Activated B cell treated with CpG ODN at 0.5 μM for 24 hours (primary cell): ENCODE measurements around the gene PDIK1L. TPM values are rescaled to one million over a fixed set of nuclear protein-coding genes. Genes with fewer than 3 reads are reported as not detected.

Source experiments
- ATAC-seq: fragments of 200-7000 bp; cut with Tn5 transposase; one replicate; pipeline ENCODE4 v1.10.0; 2021; ENCODE audit warnings: low read depth, mild to moderate bottlenecking, moderate library complexity
- CTCF ChIA-PET: fragments of 350-600 bp; sonication (Branson Sonifier 250); formaldehyde crosslinking; loops from one replicate; lab custom pipeline; 2021; ENCODE audit warnings: antibody characterized with exemption; lab: Charles Lee
- POLR2A ChIA-PET: fragments of 350-600 bp; sonication (Branson Sonifier 250); formaldehyde crosslinking; loops from one replicate; lab custom pipeline; 2021; ENCODE audit warnings: antibody characterized with exemption; lab: Charles Lee
- DNase-seq: peaks from one replicate; pipeline ENCODE4 v3.0.0; 2022
- H3K27ac Mint-ChIP-seq: one replicate; pipeline ENCODE4 v1.8.0; 2020; ENCODE audit warnings: mixed read lengths
- H3K27me3 Mint-ChIP-seq: one replicate; pipeline ENCODE4 v1.8.0; 2021; ENCODE audit warnings: mixed read lengths
- H3K36me3 Mint-ChIP-seq: one replicate; pipeline ENCODE4 v1.8.0; 2021; ENCODE audit warnings: low read depth, mixed read lengths
- H3K4me1 Mint-ChIP-seq: one replicate; pipeline ENCODE4 v1.8.0; 2021; ENCODE audit warnings: mixed read lengths
- H3K4me3 Mint-ChIP-seq: one replicate; pipeline ENCODE4 v1.8.0; 2020; ENCODE audit warnings: mild to moderate bottlenecking, mixed read lengths
- H3K9me3 Mint-ChIP-seq: one replicate; pipeline ENCODE4 v1.8.0; 2020; ENCODE audit warnings: mixed read lengths
- CTCF ChIP-seq: fragments of 200-600 bp; IDR thresholded peaks from one replicate; pipeline ENCODE4 v1.8.0; 2022; ENCODE audit warnings: antibody characterized with exemption, mild to moderate bottlenecking
- intact Hi-C: fragments of 100-400 bp; cut with micrococcal nuclease; formaldehyde crosslinking; loops from one replicate; pipeline ENCODE4 v1.15.1; 2024
- total RNA-seq: library from RNA; stranded (reverse); gene quantifications from 2 replicates; pipeline ENCODE4 v1.2.3, GENCODE V29; 2022

Gene PDIK1L
- 9.4 and 10.5 TPM in 2 replicates for total RNA-seq

GRCh38 chr1:26111530-26112406 is at the start of gene PDIK1L:
TSS of gene PDIK1L (plus strand) at chr1:26111824. CDS start at chr1:26114309, 2,485 bp downstream.
- peak within 1 kb of the TSS; percentile 94 for H3K4me3 Mint-ChIP-seq
- DNase-seq (peak; percentile 90), ATAC-seq (peak; percentile 80)
- H3K36me3 Mint-ChIP-seq = peaks cover 20% of the 10 kb centered on the region
- CTCF ChIA-PET = interaction anchor here (1.0 to 2.0 kb wide), 2 partner anchors 33 to 306 kb away, joined by 3 to 8 read pairs; no protein-coding TSS in a partner anchor
- POLR2A ChIA-PET = interaction anchor here (0.6 to 1.8 kb wide), 6 partner anchors 12 to 321 kb away, joined by 3 to 4 read pairs (median 4); partner anchors contain the start of gene DHDDS
- TF ChIP-seq CTCF = no peak
- peaks cover 20% of the 10 kb centered on the region for H3K4me1 Mint-ChIP-seq
- intact Hi-C loops = loop anchor here (1.0 to 2.0 kb wide), 7 partner anchors 57 to 361 kb away; partner anchors contain the start of genes C1orf232, CEP85, DHDDS and HMGN2
- peak within 1 kb of the TSS; percentile 89 for H3K27ac Mint-ChIP-seq
- no peaks in the 10 kb centered on the region for H3K9me3 Mint-ChIP-seq
- H3K27me3 Mint-ChIP-seq = no peaks in the 10 kb centered on the region

GRCh38 chr1:26064553-26064952 is 47.1 kb upstream of the PDIK1L start:
- Mint-ChIP-seq H3K27me3 (peaks cover 19% of the 10 kb centered on the region), H3K9me3 (no peaks in the 10 kb centered on the region), H3K27ac (no peak overlapping the region), H3K4me3 (no peak overlapping the region), H3K36me3 (no peaks in the 10 kb centered on the region), H3K4me1 (no peaks in the 10 kb centered on the region)
- POLR2A ChIA-PET = no interaction called here
- no peak for DNase-seq
- no peak for TF ChIP-seq CTCF
- intact Hi-C loops = no loop called here
- CTCF ChIA-PET = no interaction called here
- ATAC-seq = no peak

- no peak for ATAC-seq
- Mint-ChIP-seq H3K27ac (no peak overlapping the region), H3K27me3 (peaks cover 9% of the 10 kb centered on the region), H3K9me3 (no peaks in the 10 kb centered on the region), H3K36me3 (no peaks in the 10 kb centered on the region), H3K4me3 (no peak overlapping the region), H3K4me1 (no peaks in the 10 kb centered on the region)
- intact Hi-C loops = no loop called here
- DNase-seq = no peak
- TF ChIP-seq CTCF = no peak
- CTCF ChIA-PET = no interaction called here
- POLR2A ChIA-PET = no interaction called here
These were observed 45.5 kb upstream of the PDIK1L start for GRCh38 chr1:26066160-26066559.

GRCh38 chr1:26066857-26067256 is 44.8 kb upstream of the PDIK1L start:
- Mint-ChIP-seq H3K27ac (no peak overlapping the region), H3K4me1 (no peaks in the 10 kb centered on the region)
- intact Hi-C loops = no loop called here

More at GRCh38 chr1:26066857-26067256, 44.8 kb upstream of the PDIK1L start:
- no peak for DNase-seq
- ChIA-PET POLR2A (no interaction called here), CTCF (no interaction called here)
- Mint-ChIP-seq H3K27me3 (peaks cover 7% of the 10 kb centered on the region), H3K36me3 (no peaks in the 10 kb centered on the region), H3K4me3 (no peak overlapping the region), H3K9me3 (no peaks in the 10 kb centered on the region)
- TF ChIP-seq CTCF = no peak
- ATAC-seq = no peak
